ENCODE results near the gene LYST.

Gene LYST

GRCh38 chr1:235874261-235874660 is 7.6 kb upstream of the LYST start:
- Mint-ChIP-seq H3K4me1 (peaks cover 70% of the 10 kb centered on the region), H3K27ac (peak overlapping the region; percentile 85), H3K4me3 (peak overlapping the region; percentile 63), H3K9me3 (no peaks in the 10 kb centered on the region), H3K36me3 (peaks cover 13% of the 10 kb centered on the region)
- DNase-seq (ENCODE audit: low spot score in 2 of 2): no peak
- ATAC-seq: no peak

DNA sequence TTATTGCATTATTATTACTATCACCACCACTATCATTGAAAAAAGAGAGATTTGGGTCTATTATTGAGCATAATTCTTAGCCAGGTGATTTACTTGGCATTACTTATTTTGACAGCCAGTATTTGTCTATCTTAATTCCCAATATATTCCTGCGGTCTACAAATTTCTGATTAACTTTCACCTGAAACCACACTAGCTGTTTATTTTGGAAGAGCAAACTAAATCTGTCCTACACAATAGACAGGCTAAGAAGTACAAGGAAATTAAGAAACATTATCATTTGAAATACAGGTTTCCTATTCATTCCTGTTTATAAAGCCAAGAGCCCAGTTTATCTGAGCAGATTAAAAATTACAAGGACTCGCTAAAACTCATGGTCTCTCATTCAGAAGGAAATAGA is 6.9 kb upstream of the LYST start:
- Mint-ChIP-seq H3K4me3 (peak overlapping the region; percentile 63), H3K36me3 (peaks cover 13% of the 10 kb centered on the region), H3K4me1 (peaks cover 65% of the 10 kb centered on the region), H3K27ac (peak overlapping the region; percentile 85), H3K9me3 (no peaks in the 10 kb centered on the region)
- no peak for ATAC-seq
- no peak for DNase-seq (ENCODE audit: low spot score in 2 of 2)

DNA sequence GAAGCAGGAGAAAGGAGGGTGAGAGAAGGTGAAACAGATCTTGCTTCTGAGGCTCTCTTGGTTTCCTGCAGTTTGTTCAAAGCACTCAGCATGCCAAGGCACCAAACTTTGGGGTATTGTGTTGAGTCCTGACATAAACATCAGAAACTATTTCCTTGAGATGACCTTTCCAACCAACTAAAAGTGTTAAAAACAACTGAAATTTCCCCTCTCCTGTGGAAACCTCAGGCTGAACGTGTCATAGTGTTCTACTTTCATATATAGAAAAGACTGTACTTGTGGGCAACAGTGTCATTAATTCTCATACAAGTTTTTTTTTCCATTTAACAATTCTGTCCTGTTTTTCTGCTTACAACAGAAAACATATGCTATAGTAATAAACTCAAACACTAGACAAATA is 6.3 kb upstream of the LYST start:
- Mint-ChIP-seq H3K27ac (peak overlapping the region; percentile 85), H3K4me3 (peak overlapping the region; percentile 63), H3K9me3 (no peaks in the 10 kb centered on the region), H3K36me3 (peaks cover 11% of the 10 kb centered on the region), H3K4me1 (peaks cover 65% of the 10 kb centered on the region)
- ATAC-seq: peak; percentile 87
- DNase-seq (ENCODE audit: low spot score in 2 of 2): no peak

DNA sequence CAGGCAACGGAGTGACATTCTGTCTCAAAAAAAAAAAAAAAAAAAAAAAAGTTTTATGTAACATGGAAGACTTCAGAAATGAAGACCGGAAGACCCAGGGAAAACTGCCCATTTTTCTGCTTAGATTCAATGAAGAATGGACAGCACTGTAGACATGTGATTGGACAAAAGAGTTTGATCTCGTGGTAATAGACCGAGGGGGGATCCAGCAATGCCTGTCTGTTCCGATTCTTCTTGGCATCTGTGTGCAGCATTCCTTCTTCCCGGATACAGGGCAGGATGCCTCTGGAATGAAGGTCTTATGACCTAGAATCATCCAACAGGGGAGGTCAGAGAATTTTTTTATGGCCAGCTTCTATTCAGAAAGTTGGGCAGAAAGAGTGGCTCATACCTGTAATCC is 5.6 kb upstream of the LYST start:
- no peaks in the 10 kb centered on the region for H3K9me3 Mint-ChIP-seq
- peaks cover 11% of the 10 kb centered on the region for H3K36me3 Mint-ChIP-seq
- peak overlapping the region; percentile 85 for H3K27ac Mint-ChIP-seq
- H3K4me1 Mint-ChIP-seq: peaks cover 65% of the 10 kb centered on the region
- H3K4me3 Mint-ChIP-seq: peak overlapping the region; percentile 63
- ATAC-seq (no peak), DNase-seq (ENCODE audit: low spot score in 2 of 2) (no peak)

DNA sequence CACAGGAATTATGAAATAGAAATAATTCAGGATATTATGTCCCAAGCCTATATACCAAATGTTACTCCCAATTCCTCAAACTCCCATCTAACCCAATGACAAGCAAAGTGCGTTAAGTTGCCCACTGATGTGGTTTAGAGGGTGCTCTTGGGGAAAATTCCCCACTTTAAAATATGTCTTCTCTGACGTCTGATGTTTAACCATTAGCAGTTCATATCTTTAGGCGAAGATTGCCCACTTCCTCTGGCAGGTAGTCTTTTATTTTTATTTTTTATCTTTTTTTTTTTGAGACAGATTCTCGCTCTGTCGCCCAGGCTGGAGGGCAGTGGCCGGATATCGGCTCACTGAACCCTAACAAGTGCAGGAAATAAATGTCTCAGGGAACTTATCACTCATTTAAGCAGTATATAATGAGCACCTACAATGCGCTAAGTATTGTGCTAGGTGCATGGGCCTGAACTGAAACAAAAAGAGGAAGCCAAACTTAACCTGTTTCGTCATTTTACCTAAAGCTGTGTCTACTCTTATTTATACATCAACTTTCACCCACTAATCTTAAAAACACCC is 1.3 kb upstream of the LYST start:
- H3K27ac Mint-ChIP-seq: peak overlapping the region; percentile 98
- peaks cover 54% of the 10 kb centered on the region for H3K4me1 Mint-ChIP-seq
- peak overlapping the region; percentile 98 for H3K4me3 Mint-ChIP-seq
- peaks cover 39% of the 10 kb centered on the region for H3K36me3 Mint-ChIP-seq
- ATAC-seq: peak; percentile 33
- no peaks in the 10 kb centered on the region for H3K9me3 Mint-ChIP-seq
- no peak for DNase-seq (ENCODE audit: low spot score in 2 of 2)

- peaks cover 52% of the 10 kb centered on the region for H3K4me1 Mint-ChIP-seq
These were observed 473 bp upstream of the LYST start for GRCh38 chr1:235866913-235867845.

DNA sequence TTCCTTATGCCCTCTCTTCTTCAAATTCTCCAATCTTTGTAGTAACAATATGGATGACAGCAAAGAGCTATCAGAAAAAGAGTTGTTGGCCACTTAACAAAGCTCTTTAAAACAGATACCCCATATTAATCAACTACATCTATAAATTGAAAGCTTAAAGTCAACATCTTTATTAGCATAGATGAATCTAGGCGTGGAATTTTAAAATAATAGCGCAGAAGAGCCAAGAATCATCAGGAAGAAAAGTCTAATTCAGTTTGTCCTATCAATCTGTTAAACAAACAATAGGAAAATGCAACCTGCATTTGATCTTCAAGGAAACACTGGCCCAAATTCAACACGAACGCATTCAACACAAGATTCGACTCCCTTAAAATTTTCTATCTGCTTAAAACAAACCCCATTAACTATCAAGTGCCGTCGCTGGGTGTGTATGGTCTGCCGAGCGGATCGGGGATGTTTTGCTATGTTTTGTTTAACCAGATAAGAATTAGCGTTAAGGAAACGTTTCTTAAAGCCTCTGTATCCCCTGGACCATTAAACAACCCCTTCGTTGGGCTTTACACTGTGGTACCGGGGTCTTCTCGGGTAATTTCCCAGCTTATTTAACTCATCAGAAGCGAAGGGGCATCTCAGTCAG is 1.0 kb downstream of the LYST start:
- H3K4me3 Mint-ChIP-seq: peak overlapping the region; percentile 98
- peaks cover 39% of the 10 kb centered on the region for H3K36me3 Mint-ChIP-seq
- ATAC-seq: no peak
- H3K4me1 Mint-ChIP-seq: peaks cover 50% of the 10 kb centered on the region
- no peak for DNase-seq (ENCODE audit: low spot score in 2 of 2)
- H3K9me3 Mint-ChIP-seq: no peaks in the 10 kb centered on the region
- peak overlapping the region; percentile 98 for H3K27ac Mint-ChIP-seq

More at GRCh38 chr1:235866913-235867845, 473 bp upstream of the LYST start:
- Mint-ChIP-seq H3K4me3 (peak overlapping the region; percentile 98), H3K9me3 (no peaks in the 10 kb centered on the region), H3K27ac (peak overlapping the region; percentile 98), H3K36me3 (peaks cover 39% of the 10 kb centered on the region)
- DNase-seq (ENCODE audit: low spot score in 2 of 2): peak; percentile 97 to 99
- ATAC-seq: peak; percentile 81

- Mint-ChIP-seq H3K4me3 (peak overlapping the region; percentile 98), H3K27ac (peak overlapping the region; percentile 98), H3K36me3 (peaks cover 39% of the 10 kb centered on the region), H3K9me3 (no peaks in the 10 kb centered on the region), H3K4me1 (peaks cover 50% of the 10 kb centered on the region)
- DNase-seq (ENCODE audit: low spot score in 2 of 2) (no peak), ATAC-seq (no peak)
These were observed 1.7 kb downstream of the LYST start for GRCh38 chr1:235864931-235865525.

- no peak for ATAC-seq
- Mint-ChIP-seq H3K9me3 (no peaks in the 10 kb centered on the region), H3K27ac (peak overlapping the region; percentile 98), H3K4me3 (peak overlapping the region; percentile 98), H3K4me1 (peaks cover 50% of the 10 kb centered on the region), H3K36me3 (peaks cover 39% of the 10 kb centered on the region)
- no peak for DNase-seq (ENCODE audit: low spot score in 2 of 2)
These were observed 2.2 kb downstream of the LYST start for GRCh38 chr1:235864469-235864868.

- Mint-ChIP-seq H3K36me3 (peaks cover 39% of the 10 kb centered on the region), H3K9me3 (no peaks in the 10 kb centered on the region), H3K27ac (peak overlapping the region; percentile 98), H3K4me1 (peaks cover 50% of the 10 kb centered on the region), H3K4me3 (peak overlapping the region; percentile 98)
- no peak for ATAC-seq
- DNase-seq (ENCODE audit: low spot score in 2 of 2): no peak
These were observed 3.0 kb downstream of the LYST start for GRCh38 chr1:235863699-235864093.

GRCh38 chr1:235861857-235862256 is 4.8 kb downstream of the LYST start:
- Mint-ChIP-seq H3K9me3 (peaks cover 3% of the 10 kb centered on the region), H3K4me1 (peaks cover 34% of the 10 kb centered on the region), H3K27ac (peak overlapping the region; percentile 98), H3K36me3 (peaks cover 37% of the 10 kb centered on the region), H3K4me3 (peak overlapping the region; percentile 98)
- no peak for ATAC-seq
- DNase-seq (ENCODE audit: low spot score in 2 of 2): no peak

GRCh38 chr1:235860829-235861228 is 5.9 kb downstream of the LYST start:
- ATAC-seq: no peak
- H3K4me3 Mint-ChIP-seq: no peak overlapping the region
- H3K9me3 Mint-ChIP-seq: peaks cover 3% of the 10 kb centered on the region
- H3K4me1 Mint-ChIP-seq: peaks cover 34% of the 10 kb centered on the region
- H3K36me3 Mint-ChIP-seq: peaks cover 30% of the 10 kb centered on the region
- DNase-seq (ENCODE audit: low spot score in 2 of 2): no peak
- H3K27ac Mint-ChIP-seq: no peak overlapping the region

- no peak overlapping the region for H3K4me3 Mint-ChIP-seq
- DNase-seq (ENCODE audit: low spot score in 2 of 2) (no peak), ATAC-seq (peak; percentile 79)
- peaks cover 3% of the 10 kb centered on the region for H3K9me3 Mint-ChIP-seq
- H3K4me1 Mint-ChIP-seq: peaks cover 29% of the 10 kb centered on the region
- peaks cover 24% of the 10 kb centered on the region for H3K36me3 Mint-ChIP-seq
- no peak overlapping the region for H3K27ac Mint-ChIP-seq
These were observed 6.9 kb downstream of the LYST start for GRCh38 chr1:235859789-235860188.

- Mint-ChIP-seq H3K4me1 (peaks cover 29% of the 10 kb centered on the region), H3K9me3 (peaks cover 3% of the 10 kb centered on the region), H3K36me3 (peaks cover 14% of the 10 kb centered on the region), H3K4me3 (no peak overlapping the region), H3K27ac (no peak overlapping the region)
- ATAC-seq (no peak), DNase-seq (ENCODE audit: low spot score in 2 of 2) (no peak)
These were observed 7.9 kb downstream of the LYST start for GRCh38 chr1:235858766-235859165.

DNA sequence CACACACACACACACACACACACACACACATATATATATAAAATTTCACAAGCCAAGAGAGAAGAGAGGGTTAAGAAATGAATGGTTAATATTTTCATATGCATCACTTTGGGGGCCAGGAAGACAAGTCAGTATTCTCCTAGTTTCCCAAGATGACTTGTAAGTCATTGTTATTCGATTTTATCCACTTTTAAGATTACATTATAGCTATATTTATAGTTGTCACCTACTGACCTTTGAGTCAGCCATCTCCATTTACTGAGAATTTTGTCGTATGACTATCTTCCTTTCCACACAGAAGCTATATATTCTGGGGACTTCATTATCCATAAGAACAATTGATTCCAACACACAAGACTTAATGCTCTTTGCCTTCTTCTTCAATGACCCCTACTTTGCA is 8.9 kb downstream of the LYST start:
- peaks cover 29% of the 10 kb centered on the region for H3K4me1 Mint-ChIP-seq
- H3K27ac Mint-ChIP-seq: no peak overlapping the region
- peaks cover 12% of the 10 kb centered on the region for H3K36me3 Mint-ChIP-seq
- H3K4me3 Mint-ChIP-seq: no peak overlapping the region
- ATAC-seq: peak; percentile 40
- DNase-seq (ENCODE audit: low spot score in 2 of 2): no peak
- peaks cover 3% of the 10 kb centered on the region for H3K9me3 Mint-ChIP-seq

Data from stimulated activated effector memory CD8-positive, alpha-beta T cell treated with anti-CD3 and anti-CD28 coated beads, Interleukin-12 subunit alpha, Interleukin-12 subunit beta, amount 100 ng/mL, for 72 hours (primary cell).